HG03135 (cell line): ENCODE data around the gene BCAP31.

ENCODE experiments used
- ATAC-seq: cut with Tn5 transposase; IDR thresholded peaks from one replicate; pipeline ENCODE4 v1.9.1; 2021; ENCODE audit warnings: mild to moderate bottlenecking, moderate library complexity; ENCODE audit not compliant: unreplicated experiment

The BCAP31 gene

DNA sequence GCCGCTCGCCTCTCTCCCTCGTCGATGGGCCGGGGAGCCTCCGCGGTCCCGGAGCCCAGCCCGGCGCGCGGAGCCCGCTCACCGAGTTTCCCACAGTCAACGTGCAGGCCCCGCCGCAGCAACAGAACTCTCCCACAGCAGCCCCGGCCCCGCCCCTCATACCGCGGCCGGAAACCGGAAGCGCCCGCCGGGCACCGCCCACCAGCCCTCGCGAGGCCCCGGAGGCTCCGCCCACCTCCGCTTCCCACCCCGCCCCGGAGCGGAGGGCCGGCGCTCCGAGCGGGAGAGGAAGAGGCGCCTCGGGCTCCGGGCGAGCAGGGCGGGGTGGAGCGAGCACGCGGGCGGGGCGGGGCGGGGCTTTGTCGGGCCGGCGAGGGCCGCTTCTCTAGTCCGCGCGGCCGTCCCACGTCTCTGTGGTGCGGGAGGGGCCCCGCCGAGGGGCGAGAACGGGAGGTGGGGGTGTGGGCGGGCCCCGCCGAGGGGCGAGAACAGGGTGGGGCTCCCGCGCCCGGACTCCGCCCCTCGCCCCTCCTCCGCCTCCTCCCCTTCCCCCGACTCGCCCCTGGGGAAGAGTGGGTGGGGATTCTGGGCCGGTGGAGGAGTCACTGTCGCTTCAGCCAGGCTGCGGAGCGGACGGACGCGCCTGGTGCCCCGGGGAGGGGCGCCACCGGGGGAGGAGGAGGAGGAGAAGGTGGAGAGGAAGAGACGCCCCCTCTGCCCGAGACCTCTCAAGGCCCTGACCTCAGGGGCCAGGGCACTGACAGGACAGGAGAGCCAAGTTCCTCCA lies at the start of gene BCAP31, which contains the start of gene ABCD1:
Gene BCAP31, minus strand, starts transcription at position 136 of the 787 bp plus-strand sequence. CDS start 1,143 bp downstream, outside the sequence.
Gene ABCD1, plus strand, starts transcription at position 605 of the 787 bp plus-strand sequence. CDS start 411 bp downstream, outside the sequence.
- ATAC-seq, result peak; percentile 52

DNA sequence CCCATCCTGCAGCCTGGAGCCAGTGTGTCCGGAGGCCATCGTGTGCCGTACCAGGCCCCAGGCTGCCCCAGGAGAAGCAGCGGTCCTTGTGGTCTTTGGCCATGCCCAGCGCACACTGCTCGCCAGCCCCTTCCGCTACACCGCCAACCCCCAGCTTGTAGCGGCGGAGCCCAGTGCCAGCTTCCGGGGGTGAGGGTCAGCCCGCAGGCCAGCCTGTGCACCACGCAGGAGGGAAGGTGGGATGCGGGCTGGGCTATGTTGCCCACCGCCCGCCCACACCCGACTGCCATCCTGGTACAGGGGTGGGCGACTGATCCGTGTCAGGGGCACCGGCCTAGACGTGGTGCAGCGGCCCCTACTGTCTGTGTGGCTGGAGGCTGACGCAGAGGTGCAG lies 49.0 kb upstream of the BCAP31 start:
- no peak for ATAC-seq

DNA sequence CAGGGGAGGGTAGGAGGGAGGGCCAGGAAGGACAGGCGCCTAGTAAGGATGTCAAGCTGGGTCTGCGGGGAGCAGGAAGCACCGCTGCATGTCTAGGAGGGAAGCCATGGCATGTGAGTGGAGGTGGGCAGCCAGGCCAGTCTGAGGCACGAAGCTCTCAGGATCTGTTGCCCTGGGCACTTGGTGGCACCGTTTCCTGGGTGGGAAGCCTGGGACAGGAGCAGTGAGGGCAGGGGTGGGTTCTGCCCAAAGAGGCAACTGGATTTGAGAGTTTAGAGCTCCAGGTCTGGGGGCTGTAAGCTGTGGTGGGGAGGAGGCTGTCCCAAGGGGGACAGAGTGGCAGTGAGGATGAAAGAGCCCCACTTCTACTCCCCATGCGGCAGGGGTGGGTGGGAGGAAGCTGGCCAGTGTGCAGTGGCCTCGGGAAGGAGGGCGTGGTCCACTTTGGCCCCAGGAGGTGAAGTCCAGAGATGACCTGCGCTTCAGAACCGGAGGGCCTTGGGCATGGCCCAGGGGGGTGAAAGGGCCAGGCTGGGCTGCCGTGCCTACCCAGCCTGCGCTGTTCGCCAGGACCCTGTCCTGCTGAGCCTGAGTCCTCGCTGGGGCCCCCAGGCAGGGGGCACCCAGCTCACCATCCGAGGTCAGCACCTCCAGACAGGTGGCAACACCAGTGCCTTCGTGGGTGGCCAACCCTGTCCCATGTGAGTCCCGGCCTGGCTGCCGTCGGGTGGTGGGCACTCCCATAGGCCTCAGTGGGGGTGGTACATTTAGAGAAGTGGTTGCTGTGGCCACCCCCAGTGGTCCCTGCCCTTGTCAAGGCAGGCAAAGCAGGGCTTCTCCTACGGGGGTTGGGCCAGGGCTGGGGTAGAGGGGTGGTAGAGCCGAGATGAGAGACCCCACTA lies 48.4 kb upstream of the BCAP31 start:
- ATAC-seq, result no peak

DNA sequence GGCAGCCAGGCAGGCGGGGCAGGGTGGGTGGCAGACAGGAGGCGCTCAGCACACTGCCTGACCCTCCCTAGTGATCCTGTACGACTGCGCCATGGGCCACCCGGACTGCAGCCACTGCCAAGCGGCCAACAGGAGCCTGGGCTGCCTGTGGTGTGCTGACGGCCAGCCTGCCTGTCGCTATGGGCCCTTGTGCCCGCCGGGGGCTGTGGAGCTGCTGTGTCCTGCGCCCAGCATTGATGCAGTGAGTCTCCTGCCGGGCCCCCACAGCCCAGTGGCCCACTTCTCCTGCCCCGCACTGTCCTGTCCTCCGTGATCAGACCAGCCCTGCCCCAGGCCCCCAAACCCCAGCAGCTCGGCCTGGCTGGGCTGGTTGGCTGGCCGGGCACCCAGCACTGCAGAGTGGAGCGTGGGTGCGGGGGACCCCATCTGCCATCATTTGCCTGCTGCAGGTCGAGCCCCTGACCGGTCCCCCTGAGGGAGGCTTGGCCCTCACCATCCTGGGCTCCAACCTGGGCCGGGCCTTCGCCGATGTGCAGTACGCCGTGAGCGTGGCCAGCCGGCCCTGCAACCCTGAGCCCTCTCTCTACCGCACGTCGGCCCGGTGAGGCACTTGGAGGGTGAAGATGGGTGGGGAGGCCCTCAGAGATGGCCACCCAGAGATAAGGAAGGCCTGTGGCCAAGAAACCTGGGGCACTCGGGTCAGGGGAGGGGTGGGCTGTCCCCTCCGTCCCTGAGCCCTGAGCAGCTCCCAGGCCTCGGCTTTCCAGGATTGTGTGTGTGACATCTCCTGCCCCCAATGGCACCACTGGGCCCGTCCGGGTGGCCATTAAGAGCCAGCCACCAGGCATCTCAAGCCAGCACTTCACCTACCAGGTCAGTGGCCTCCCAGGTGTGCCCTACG lies 47.5 kb upstream of the BCAP31 start:
- ATAC-seq, result no peak

DNA sequence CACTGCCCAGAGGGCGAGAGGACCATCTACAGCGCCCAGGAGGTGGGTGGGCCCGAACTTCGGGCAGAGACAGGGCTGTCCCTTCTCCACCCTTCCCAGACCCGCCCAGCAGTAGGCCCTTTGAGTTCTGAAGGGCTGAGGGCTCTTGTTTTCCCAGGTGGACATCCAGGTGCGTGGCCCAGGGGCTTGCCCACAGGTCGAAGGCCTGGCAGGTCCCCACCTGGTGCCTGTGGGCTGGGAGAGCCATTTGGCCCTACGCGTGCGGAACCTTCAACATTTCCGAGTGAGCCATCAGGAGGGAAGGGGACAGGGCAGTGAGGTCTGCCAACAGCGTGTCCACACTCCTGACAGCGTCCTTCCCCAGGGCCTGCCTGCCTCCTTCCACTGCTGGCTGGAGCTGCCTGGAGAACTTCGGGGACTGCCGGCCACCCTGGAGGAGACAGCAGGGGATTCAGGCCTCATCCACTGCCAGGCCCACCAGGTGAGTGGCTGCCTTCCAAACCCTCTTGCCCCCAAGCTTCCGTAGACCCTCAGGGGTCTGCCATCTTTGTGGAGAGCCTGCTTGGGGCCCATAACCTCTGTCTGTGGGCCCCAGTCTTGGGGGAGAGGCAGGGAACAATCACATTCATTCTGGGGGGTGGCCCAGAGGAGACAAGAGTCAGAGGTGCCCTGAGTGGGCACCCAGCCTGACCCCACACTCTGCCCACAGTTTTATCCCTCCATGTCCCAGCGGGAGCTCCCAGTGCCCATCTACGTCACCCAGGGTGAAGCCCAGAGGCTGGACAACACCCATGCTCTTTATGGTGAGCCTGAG lies 46.6 kb upstream of the BCAP31 start:
- ATAC-seq, result no peak

DNA sequence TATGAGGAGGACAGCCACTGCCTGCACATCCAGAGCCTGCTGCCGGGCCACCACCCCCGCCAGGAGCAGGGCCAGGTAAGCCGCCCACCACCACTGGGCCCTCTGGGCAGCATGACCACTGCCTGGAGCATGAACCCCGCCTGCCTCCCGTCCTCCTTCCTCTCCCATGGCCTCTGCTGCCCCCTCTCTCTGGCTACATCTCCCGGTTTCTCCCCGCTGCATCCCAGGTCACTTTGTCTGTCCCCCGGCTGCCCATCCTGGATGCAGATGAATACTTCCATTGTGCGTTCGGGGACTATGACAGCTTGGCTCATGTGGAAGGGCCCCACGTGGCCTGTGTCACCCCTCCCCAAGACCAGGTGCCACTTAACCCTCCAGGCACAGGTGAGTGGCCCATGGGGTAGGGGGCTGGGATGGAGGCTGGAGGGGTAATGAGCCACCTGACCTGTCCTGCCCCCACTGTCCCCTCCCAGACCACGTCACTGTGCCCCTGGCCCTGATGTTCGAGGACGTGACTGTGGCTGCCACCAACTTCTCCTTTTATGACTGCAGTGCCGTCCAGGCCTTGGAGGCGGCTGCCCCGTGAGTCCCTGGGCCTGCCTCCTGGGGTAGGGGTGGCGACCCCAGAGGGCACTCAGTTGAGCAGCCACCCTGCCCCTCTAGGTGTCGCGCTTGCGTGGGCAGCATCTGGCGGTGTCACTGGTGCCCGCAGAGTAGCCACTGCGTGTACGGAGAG lies 45.8 kb upstream of the BCAP31 start:
- ATAC-seq, result no peak

GRCh38 chrX:153769158-153769864 lies 45.1 kb upstream of the BCAP31 start:
- no peak for ATAC-seq

GRCh38 chrX:153768311-153769157 lies 44.3 kb upstream of the BCAP31 start:
- no peak for ATAC-seq

GRCh38 chrX:153767674-153768055 lies 43.5 kb upstream of the BCAP31 start:
- no peak for ATAC-seq

GRCh38 chrX:153766871-153767673 lies 42.9 kb upstream of the BCAP31 start:
- ATAC-seq, result no peak

GRCh38 chrX:153766098-153766817 lies 42.1 kb upstream of the BCAP31 start:
- ATAC-seq, result no peak

- no peak for ATAC-seq
Observed at GRCh38 chrX:153765138-153766079, 41.2 kb upstream of the BCAP31 start.

DNA sequence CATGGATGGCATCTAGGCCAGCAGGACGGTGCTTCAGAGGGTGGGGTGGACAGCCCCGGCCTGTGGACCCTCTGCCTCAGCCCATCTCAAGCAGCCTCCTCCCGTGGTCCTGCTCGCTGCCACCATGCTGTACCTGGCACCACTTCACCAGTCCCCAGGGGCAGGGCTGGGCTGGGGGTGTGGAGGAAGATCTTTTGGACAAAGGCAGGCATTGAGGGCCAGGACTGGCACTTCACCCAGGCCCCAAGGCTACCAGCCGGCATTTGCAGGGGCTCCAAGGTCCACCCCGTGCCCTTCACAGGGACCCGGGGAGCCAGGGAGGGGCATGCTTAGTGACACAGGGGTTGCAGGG lies 40.6 kb upstream of the BCAP31 start:
- no peak for ATAC-seq

- no peak for ATAC-seq
Observed at GRCh38 chrX:153763989-153764755, 40.0 kb upstream of the BCAP31 start, which contains the start of gene PLXNB3. TSS of gene PLXNB3 (plus strand) at chrX:153764249. CDS start at chrX:153765536, 1,287 bp downstream.
